Liver (tissue), 3 donors: Measurements from ENCODE around the gene PRXL2A.

Source experiments
- RAD21 ChIP-seq, 2 donors: IDR thresholded peaks; 2 replicates each; pipeline ENCODE4 v1.6.1; 2016; ENCODE audit warnings: antibody characterized with exemption in 2 of 2, mild to moderate bottlenecking in 2 of 2
- TF ChIP-seq, protein P1 (sequence below): IDR thresholded peaks from 2 replicates; pipeline ENCODE4 v1.6.1; 2016; ENCODE audit warnings: antibody characterized with exemption
- TF ChIP-seq, protein P2 (sequence below): fragments of 150-350 bp; IDR thresholded peaks from 2 replicates; pipeline ENCODE4 v1.5.1; 2017; ENCODE audit warnings: improper control_type of control experiment, low read depth, low read length; ENCODE audit not compliant: missing input control
- donor health status: healthy.
- donor health status: healthy.

- TF ChIP-seq, protein P1, sequence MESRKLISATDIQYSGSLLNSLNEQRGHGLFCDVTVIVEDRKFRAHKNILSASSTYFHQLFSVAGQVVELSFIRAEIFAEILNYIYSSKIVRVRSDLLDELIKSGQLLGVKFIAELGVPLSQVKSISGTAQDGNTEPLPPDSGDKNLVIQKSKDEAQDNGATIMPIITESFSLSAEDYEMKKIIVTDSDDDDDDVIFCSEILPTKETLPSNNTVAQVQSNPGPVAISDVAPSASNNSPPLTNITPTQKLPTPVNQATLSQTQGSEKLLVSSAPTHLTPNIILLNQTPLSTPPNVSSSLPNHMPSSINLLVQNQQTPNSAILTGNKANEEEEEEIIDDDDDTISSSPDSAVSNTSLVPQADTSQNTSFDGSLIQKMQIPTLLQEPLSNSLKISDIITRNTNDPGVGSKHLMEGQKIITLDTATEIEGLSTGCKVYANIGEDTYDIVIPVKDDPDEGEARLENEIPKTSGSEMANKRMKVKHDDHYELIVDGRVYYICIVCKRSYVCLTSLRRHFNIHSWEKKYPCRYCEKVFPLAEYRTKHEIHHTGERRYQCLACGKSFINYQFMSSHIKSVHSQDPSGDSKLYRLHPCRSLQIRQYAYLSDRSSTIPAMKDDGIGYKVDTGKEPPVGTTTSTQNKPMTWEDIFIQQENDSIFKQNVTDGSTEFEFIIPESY: no peak
- TF ChIP-seq, protein P2, sequence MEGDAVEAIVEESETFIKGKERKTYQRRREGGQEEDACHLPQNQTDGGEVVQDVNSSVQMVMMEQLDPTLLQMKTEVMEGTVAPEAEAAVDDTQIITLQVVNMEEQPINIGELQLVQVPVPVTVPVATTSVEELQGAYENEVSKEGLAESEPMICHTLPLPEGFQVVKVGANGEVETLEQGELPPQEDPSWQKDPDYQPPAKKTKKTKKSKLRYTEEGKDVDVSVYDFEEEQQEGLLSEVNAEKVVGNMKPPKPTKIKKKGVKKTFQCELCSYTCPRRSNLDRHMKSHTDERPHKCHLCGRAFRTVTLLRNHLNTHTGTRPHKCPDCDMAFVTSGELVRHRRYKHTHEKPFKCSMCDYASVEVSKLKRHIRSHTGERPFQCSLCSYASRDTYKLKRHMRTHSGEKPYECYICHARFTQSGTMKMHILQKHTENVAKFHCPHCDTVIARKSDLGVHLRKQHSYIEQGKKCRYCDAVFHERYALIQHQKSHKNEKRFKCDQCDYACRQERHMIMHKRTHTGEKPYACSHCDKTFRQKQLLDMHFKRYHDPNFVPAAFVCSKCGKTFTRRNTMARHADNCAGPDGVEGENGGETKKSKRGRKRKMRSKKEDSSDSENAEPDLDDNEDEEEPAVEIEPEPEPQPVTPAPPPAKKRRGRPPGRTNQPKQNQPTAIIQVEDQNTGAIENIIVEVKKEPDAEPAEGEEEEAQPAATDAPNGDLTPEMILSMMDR: no peak
- no peak for TF ChIP-seq RAD21 (IDR thresholded peaks at IDR 0.05)
These were observed 48.7 kb upstream of the PRXL2A start for GRCh38 chr10:80359644-80360043.
